CD14-positive monocyte (primary cell): ENCODE measurements around the gene ALAS1. TPM values are rescaled to one million over a fixed set of nuclear protein-coding genes. Genes with fewer than 3 reads are reported as not detected.
A peak's percentile ranks its signal among the peaks of the same experiment; 100 is the strongest.
"Not testable (repeated sequence)": the region's sequence is repeated elsewhere in the genome, so short reads cannot be mapped to it uniquely, and the experiment has no call there.

Source experiments
- DNase-seq, 3 donors: peaks; one replicate each; pipeline ENCODE4 v3.0.0-alpha.2; 2011 to 2022
- H2AFZ ChIP-seq: 2 replicates; pipeline ENCODE4 v1.6.0; 2012; ENCODE audit warnings: mild to moderate bottlenecking, low read depth, low read length, inconsistent platforms; ENCODE audit not compliant: insufficient read depth, poor library complexity, severe bottlenecking
- H3K27ac ChIP-seq, 2 donors: 1 replicate in 1 of 2; 2 replicates in 1 of 2; pipeline ENCODE4 v1.5.1; 2012 to 2013; ENCODE audit warnings: low read length in 2 of 2, control low read depth in 1 of 2, inconsistent platforms in 1 of 2, low read depth in 1 of 2, mild to moderate bottlenecking in 1 of 2
- H3K27me3 ChIP-seq, 2 donors: one replicate each; pipeline versions ENCODE4 v1.6.0 to v1.6.1; 2011 to 2013; ENCODE audit warnings: low read length in 2 of 2; ENCODE audit not compliant: control insufficient read depth in 2 of 2, insufficient read depth in 2 of 2
- H3K36me3 ChIP-seq, 2 donors: replicated peaks in 1 of 2; 1 replicate in 1 of 2; 2 replicates in 1 of 2; pipeline versions ENCODE4 v1.5.1 to v1.6.1; 2012 to 2013; ENCODE audit warnings: low read length in 2 of 2, control low read depth in 1 of 2, inconsistent platforms in 1 of 2, mild to moderate bottlenecking in 1 of 2; ENCODE audit not compliant: insufficient read depth in 2 of 2, control insufficient read depth in 1 of 2
- H3K4me1 ChIP-seq, 2 donors: 1 replicate in 1 of 2; 2 replicates in 1 of 2; pipeline versions ENCODE4 v1.5.1 to v1.6.1; 2012 to 2013; ENCODE audit warnings: low read length in 2 of 2, control low read depth in 1 of 2, inconsistent platforms in 1 of 2, mild to moderate bottlenecking in 1 of 2, moderate library complexity in 1 of 2; ENCODE audit not compliant: insufficient read depth in 2 of 2, control insufficient read depth in 1 of 2
- H3K4me2 ChIP-seq: replicated peaks from 2 replicates; pipeline ENCODE3; 2012; ENCODE audit warnings: low read length, moderate library complexity, mild to moderate bottlenecking; ENCODE audit not compliant: poor library complexity, severe bottlenecking; ENCODE audit errors: extremely low read depth
- H3K4me3 ChIP-seq, 3 experiments: fragments of 200-600 bp in 1 of 3; sonication (generic) in 1 of 3; replicated peaks in 1 of 3; 1 replicate in 2 of 3; 2 replicates in 1 of 3; pipeline ENCODE4 v1.5.1; 2011 to 2013; ENCODE audit warnings: low read length in 3 of 3, mild to moderate bottlenecking in 3 of 3, control low read depth in 2 of 3, low read depth in 2 of 3, inconsistent platforms in 1 of 3, moderate library complexity in 1 of 3
- H3K79me2 ChIP-seq: 2 replicates; pipeline ENCODE4 v1.6.0; 2012; ENCODE audit warnings: mild to moderate bottlenecking, control low read depth, inconsistent platforms, low read length, moderate library complexity; ENCODE audit not compliant: insufficient read depth
- H3K9ac ChIP-seq: 2 replicates; pipeline ENCODE4 v1.6.0; 2017; ENCODE audit warnings: low read length, mild to moderate bottlenecking; ENCODE audit not compliant: insufficient read depth, poor library complexity, severe bottlenecking
- H3K9me3 ChIP-seq, 2 donors: replicated peaks in 1 of 2; 1 replicate in 1 of 2; 2 replicates in 1 of 2; pipeline versions ENCODE4 v1.5.1 to v1.6.1; 2012 to 2013; ENCODE audit warnings: low read length in 2 of 2, control low read depth in 1 of 2; ENCODE audit not compliant: control insufficient read depth in 1 of 2, insufficient read depth in 1 of 2
- H4K20me1 ChIP-seq: 2 replicates; pipeline ENCODE4 v1.6.0; 2012; ENCODE audit warnings: mild to moderate bottlenecking, low read length, control low read depth, moderate library complexity; ENCODE audit not compliant: insufficient read depth
- H3K27ac Mint-ChIP-seq, 7 donors: one replicate each; pipeline ENCODE4 v1.8.0; 2020; ENCODE audit warnings: mild to moderate bottlenecking in 7 of 7, mixed read lengths in 7 of 7, moderate library complexity in 6 of 7, inconsistent platforms in 2 of 7
- H3K27me3 Mint-ChIP-seq, 3 donors: one replicate each; pipeline ENCODE4 v1.8.0; 2021 to 2022; ENCODE audit warnings: low read depth in 3 of 3, mild to moderate bottlenecking in 3 of 3, mixed read lengths in 3 of 3, moderate library complexity in 3 of 3, inconsistent platforms in 1 of 3
- H3K36me3 Mint-ChIP-seq, 2 donors: one replicate each; pipeline ENCODE4 v1.8.0; 2020; ENCODE audit warnings: mixed read lengths in 2 of 2, inconsistent platforms in 1 of 2, mild to moderate bottlenecking in 1 of 2
- H3K4me1 Mint-ChIP-seq: one replicate; pipeline ENCODE4 v1.8.0; 2020; ENCODE audit warnings: mild to moderate bottlenecking, mixed read lengths
- H3K4me3 Mint-ChIP-seq, 2 donors: one replicate each; pipeline ENCODE4 v1.8.0; 2020; ENCODE audit warnings: mild to moderate bottlenecking in 2 of 2, mixed read lengths in 2 of 2, moderate library complexity in 1 of 2
- H3K9me3 Mint-ChIP-seq, 7 donors: one replicate each; pipeline ENCODE4 v1.8.0; 2020 to 2022; ENCODE audit warnings: mixed read lengths in 7 of 7, mild to moderate bottlenecking in 6 of 7, moderate library complexity in 6 of 7, inconsistent platforms in 2 of 7
- CTCF ChIP-seq: fragments of 200-600 bp; IDR thresholded peaks from one replicate; pipeline ENCODE4 v1.8.0; 2022; ENCODE audit warnings: antibody characterized with exemption, mild to moderate bottlenecking
- WGBS: methylation state at CpG from one replicate; pipeline ENCODE4 v1.1.5; 2013; ENCODE audit warnings: missing lambda C conversion rate; ENCODE audit not compliant: insufficient coverage; 5-methylcytosine and 5-hydroxymethylcytosine counted together
- intact Hi-C, 2 donors: fragments of 100-400 bp; cut with micrococcal nuclease; formaldehyde crosslinking; loops; one replicate each; pipeline versions ENCODE4 v1.15.0 to v1.15.1; 2023
- polyA plus RNA-seq, 3 donors: library from polyadenylated mRNA; depleted of rRNA in 1 of 3; unstranded in 2 of 3; stranded (reverse) in 1 of 3; fragments of 300-500 nt in 2 of 3; fragments of >200 nt in 1 of 3; fragmentation: Illumina TruSeq in 2 of 3; gene quantifications; 1 replicate in 2 of 3; 2 replicates in 1 of 3; pipeline ENCODE4 v1.2.3, GENCODE V29; 2012 to 2021

Gene ALAS1
- polyA plus RNA-seq, 3 donors: 20.9 to 84.7 (median 38.7) TPM

GRCh38 chr3:52176951-52177700, 20.8 kb upstream of the ALAS1 start:
- Mint-ChIP-seq H3K4me3 (no peak overlapping the region), H3K4me1 (peaks cover 34% of the 10 kb centered on the region), H3K27me3 (peaks cover 1 to 6% (median 4%) of the 10 kb centered on the region in 3 donors), H3K27ac (peak overlapping the region in 6 of 7 donors; percentile 38 to 82 (median 70)), H3K36me3 (peaks cover 3 to 7% of the 10 kb centered on the region in 2 donors), H3K9me3 (peaks cover 0 to 5% (median 0%) of the 10 kb centered on the region in 7 donors)
- H3K9ac ChIP-seq: no peak overlapping the region
- no peaks in the 10 kb centered on the region for H3K79me2 ChIP-seq
- no peak overlapping the region for H2AFZ ChIP-seq
- H3K27me3 ChIP-seq: no peaks in the 10 kb centered on the region
- intact Hi-C loops: no loop called here
- H3K4me1 ChIP-seq: peaks cover 29 to 34% of the 10 kb centered on the region in 2 donors
- no peak overlapping the region for H3K4me3 ChIP-seq
- no peak overlapping the region for H3K27ac ChIP-seq
- no peak overlapping the region for H3K4me2 ChIP-seq
- no peaks in the 10 kb centered on the region for H4K20me1 ChIP-seq
- no peaks in the 10 kb centered on the region for H3K36me3 ChIP-seq
- no peaks in the 10 kb centered on the region for H3K9me3 ChIP-seq
- TF ChIP-seq CTCF: no peak
- 97% methylated on average over 13 of the region's 15 CpGs for WGBS
- no peak for DNase-seq

DNA sequence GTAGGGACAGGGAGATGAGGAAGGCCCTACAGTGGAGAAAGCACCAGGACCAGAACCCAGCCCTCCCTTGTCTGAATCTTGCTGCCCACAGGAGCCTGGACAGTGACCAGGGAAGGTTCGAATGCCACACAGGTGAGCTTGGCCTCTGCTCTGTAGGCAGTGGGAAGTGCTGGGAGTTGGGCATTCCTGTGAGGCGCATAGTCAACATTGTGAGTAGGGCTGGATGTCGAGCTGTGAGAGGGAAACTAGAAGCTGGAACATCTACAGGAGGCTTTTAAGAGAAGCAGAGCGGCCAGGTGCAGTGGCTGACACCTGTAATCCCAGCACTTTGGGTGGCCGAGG, 20.3 kb upstream of the ALAS1 start:
- peaks cover 3 to 7% of the 10 kb centered on the region in 2 donors for H3K36me3 Mint-ChIP-seq
- Histone ChIP-seq H3K4me3 (no peak overlapping the region), H3K4me1 (peaks cover 29 to 34% of the 10 kb centered on the region in 2 donors), H2AFZ (no peak overlapping the region), H3K79me2 (no peaks in the 10 kb centered on the region), H3K27me3 (no peaks in the 10 kb centered on the region), H3K36me3 (no peaks in the 10 kb centered on the region), H3K27ac (no peak overlapping the region), H3K9ac (no peak overlapping the region), H3K4me2 (no peak overlapping the region), H4K20me1 (no peaks in the 10 kb centered on the region), H3K9me3 (no peaks in the 10 kb centered on the region)
- H3K4me3 Mint-ChIP-seq: no peak overlapping the region
- H3K27ac Mint-ChIP-seq: peak overlapping the region in 5 of 7 donors; percentile 42 to 82 (median 74)
- no peak for TF ChIP-seq CTCF
- peaks cover 36% of the 10 kb centered on the region for H3K4me1 Mint-ChIP-seq
- H3K9me3 Mint-ChIP-seq: peaks cover 0 to 5% (median 0%) of the 10 kb centered on the region in 7 donors
- WGBS: 91% methylated on average over 4 of the region's 5 CpGs
- DNase-seq: no peak
- H3K27me3 Mint-ChIP-seq: peaks cover 1 to 6% (median 4%) of the 10 kb centered on the region in 3 donors
- intact Hi-C loops: no loop called here

GRCh38 chr3:52178126-52178525, 19.8 kb upstream of the ALAS1 start:
- H2AFZ ChIP-seq, H3K27ac ChIP-seq, H3K4me3 ChIP-seq, H3K9me3 ChIP-seq, H3K79me2 ChIP-seq, intact Hi-C loops, H3K9ac ChIP-seq, H4K20me1 ChIP-seq, H3K36me3 ChIP-seq, H3K4me2 ChIP-seq, H3K27me3 Mint-ChIP-seq, H3K9me3 Mint-ChIP-seq, H3K27me3 ChIP-seq, H3K36me3 Mint-ChIP-seq, H3K4me3 Mint-ChIP-seq: not testable (repeated sequence)
- Mint-ChIP-seq H3K27ac (peak overlapping the region in 4 of 7 donors; percentile 9 to 82 (median 69)), H3K4me1 (peaks cover 36% of the 10 kb centered on the region)
- peaks cover 29 to 34% of the 10 kb centered on the region in 2 donors for H3K4me1 ChIP-seq
- DNase-seq: peak; percentile 64 to 86 (median 74)
- 36% methylated on average over 2 of the region's 4 CpGs for WGBS
